Measurements from ENCODE around the gene AKT2.

- TF ChIP-seq ZBTB11 (CRISPR knock-in tag; IDR thresholded peaks at IDR 0.05), result no peak
- TF ChIP-seq CHD2 (IDR thresholded peaks at IDR 0.05; ENCODE audit: borderline replicate concordance, low read depth, low read length), result no peak
- TF ChIP-seq POLR2AphosphoS2 (IDR thresholded peaks at IDR 0.05; ENCODE audit: low read depth, low read length), result no peak
- TF ChIP-seq CTCF (IDR thresholded peaks at IDR 0.05 in 2 of 3, conservative IDR thresholded peaks at IDR 0.05 in 1 of 3; ENCODE audit: control insufficient read depth in 2 of 3, extremely low read depth in 1 of 3, insufficient read depth in 1 of 3, low read depth in 3 of 3, low read length in 3 of 3), result no peak
- no peak for TF ChIP-seq HDGF (IDR thresholded peaks at IDR 0.05)
- no peak for TF ChIP-seq SMC3 (IDR thresholded peaks at IDR 0.05; ENCODE audit: borderline replicate concordance, low read length)
- no peak for TF ChIP-seq ESRRA (IDR thresholded peaks at IDR 0.05; ENCODE audit: low read length)
- no peak for TF ChIP-seq ZZZ3 (IDR thresholded peaks at IDR 0.05; ENCODE audit: control insufficient read depth, insufficient read length, low read depth)
- TF ChIP-seq FOXK2 (IDR thresholded peaks at IDR 0.05), result no peak
Observed at GRCh38 chr19:40269216-40269940, 15.8 kb downstream of the AKT2 start.

All from GM12878 (cell line).